Measurements from ENCODE around the gene TTC21B.

- TF ChIP-seq CTCF (IDR thresholded peaks at IDR 0.05; ENCODE audit: low read length) (no peak), EZH2 (optimal IDR thresholded peaks at IDR 0.05; ENCODE audit: low read depth, low read length) (no peak)
These were observed 39.9 kb downstream of the TTC21B start for GRCh38 chr2:165913636-165914035.
